Neuronal stem cell (in vitro differentiated cells): Measurements from ENCODE around the gene TRIB2.

Experiments
- DNase-seq: peaks from one replicate; pipeline ENCODE4 v3.0.0-alpha.2; 2013; ENCODE audit warnings: low spot score
- H2AFZ ChIP-seq: one replicate; pipeline ENCODE4 v1.6.1; 2013; ENCODE audit warnings: mild to moderate bottlenecking, low read length, inconsistent platforms
- H2AK5ac ChIP-seq: 2 replicates; pipeline ENCODE4 v1.6.1; 2013; ENCODE audit warnings: low read depth, mild to moderate bottlenecking, inconsistent platforms, low read length, moderate library complexity, mixed read lengths
- H2BK120ac ChIP-seq: 2 replicates; pipeline ENCODE4 v1.6.1; 2013; ENCODE audit warnings: low read depth, mild to moderate bottlenecking, inconsistent platforms, low read length, moderate library complexity, mixed read lengths
- H2BK12ac ChIP-seq: one replicate; pipeline ENCODE4 v1.6.1; 2013; ENCODE audit warnings: low read length, inconsistent platforms
- H2BK15ac ChIP-seq: 2 replicates; pipeline ENCODE4 v1.6.1; 2013; ENCODE audit warnings: mild to moderate bottlenecking, low read length, inconsistent platforms, mixed read lengths
- H2BK5ac ChIP-seq: one replicate; pipeline ENCODE4 v1.6.1; 2013; ENCODE audit warnings: inconsistent platforms, mild to moderate bottlenecking, low read length, moderate library complexity
- H3K14ac ChIP-seq: one replicate; pipeline ENCODE4 v1.6.1; 2013; ENCODE audit warnings: low read length, inconsistent platforms
- H3K18ac ChIP-seq: 2 replicates; pipeline ENCODE4 v1.6.1; 2013; ENCODE audit warnings: low read length, inconsistent platforms
- H3K23ac ChIP-seq: 2 replicates; pipeline ENCODE4 v1.6.1; 2013; ENCODE audit warnings: low read depth, mild to moderate bottlenecking, mixed read lengths, low read length, inconsistent platforms; ENCODE audit not compliant: poor library complexity
- H3K27ac ChIP-seq: replicated peaks from 3 replicates; pipeline ENCODE4 v1.5.1; 2013; ENCODE audit warnings: low read length, inconsistent platforms
- H3K27me3 ChIP-seq, 3 experiments: 2 replicates each; pipeline ENCODE4 v1.6.1; 2013; ENCODE audit warnings: low read length in 3 of 3, mild to moderate bottlenecking in 2 of 3, inconsistent platforms in 1 of 3, low read depth in 1 of 3, mixed read lengths in 1 of 3, moderate library complexity in 1 of 3; ENCODE audit not compliant: control insufficient read depth in 3 of 3, insufficient read depth in 3 of 3
- H3K36me3 ChIP-seq, 2 donors: replicated peaks in 1 of 2; 2 replicates each; pipeline ENCODE4 v1.6.1; 2013; ENCODE audit warnings: low read length in 2 of 2; ENCODE audit not compliant: control insufficient read depth in 2 of 2, insufficient read depth in 2 of 2
- H3K4ac ChIP-seq: 2 replicates; pipeline ENCODE4 v1.6.1; 2013; ENCODE audit warnings: inconsistent platforms, mild to moderate bottlenecking, low read length, moderate library complexity
- H3K4me1 ChIP-seq, 2 donors: 1 replicate in 1 of 2; 2 replicates in 1 of 2; pipeline ENCODE4 v1.6.1; 2013; ENCODE audit warnings: low read length in 2 of 2, low read depth in 1 of 2; ENCODE audit not compliant: control insufficient read depth in 2 of 2, insufficient read depth in 1 of 2
- H3K4me2 ChIP-seq: one replicate; pipeline ENCODE4 v1.6.1; 2013; ENCODE audit warnings: mild to moderate bottlenecking, low read length, inconsistent platforms; ENCODE audit not compliant: insufficient read depth, poor library complexity, severe bottlenecking
- H3K4me3 ChIP-seq, 2 donors: 2 replicates each; pipeline ENCODE4 v1.5.1; 2013; ENCODE audit warnings: low read length in 2 of 2, mild to moderate bottlenecking in 2 of 2, inconsistent platforms in 1 of 2, moderate library complexity in 1 of 2
- H3K79me1 ChIP-seq: one replicate; pipeline ENCODE4 v1.6.1; 2013; ENCODE audit warnings: low read depth, mild to moderate bottlenecking, inconsistent platforms, low read length, moderate library complexity
- H3K9ac ChIP-seq: one replicate; pipeline ENCODE4 v1.6.1; 2013; ENCODE audit warnings: mild to moderate bottlenecking, low read depth, low read length, inconsistent platforms; ENCODE audit not compliant: poor library complexity
- H3K9me3 ChIP-seq, 2 donors: replicated peaks in 1 of 2; 2 replicates each; pipeline versions ENCODE3 to v1.6.1; 2013; ENCODE audit warnings: low read length in 2 of 2, mild to moderate bottlenecking in 2 of 2, inconsistent platforms in 1 of 2, low read depth in 1 of 2, mixed read lengths in 1 of 2, moderate library complexity in 1 of 2; ENCODE audit not compliant: control insufficient read depth in 2 of 2, insufficient read depth in 1 of 2
- H4K8ac ChIP-seq: one replicate; pipeline ENCODE4 v1.6.1; 2013; ENCODE audit warnings: low read depth, mild to moderate bottlenecking, inconsistent platforms, low read length, moderate library complexity
- H4K91ac ChIP-seq: one replicate; pipeline ENCODE4 v1.6.1; 2013; ENCODE audit warnings: low read length, low read depth, mild to moderate bottlenecking, inconsistent platforms; ENCODE audit not compliant: poor library complexity
- WGBS, 2 donors: extraction: QIAGEN DNeasy Blood & Tissue Kit; methylation state at CpG; one replicate each; pipeline ENCODE4 v1.1.7; 2013; ENCODE audit warnings: missing lambda C conversion rate in 2 of 2, mixed read lengths in 1 of 2; ENCODE audit not compliant: insufficient read length in 2 of 2, insufficient replicate concordance in 1 of 2; ENCODE audit errors: extremely low coverage in 2 of 2; 5-methylcytosine and 5-hydroxymethylcytosine counted together

Gene TRIB2

GRCh38 chr2:12702168-12703121 is 14.3 kb upstream of the TRIB2 start:
- peaks cover 4 to 18% of the 10 kb centered on the region in 2 donors for H3K4me1 ChIP-seq
- no peak overlapping the region for H3K14ac ChIP-seq
- H3K4me2 ChIP-seq = no peak overlapping the region
- H4K91ac ChIP-seq = no peak overlapping the region
- H2AK5ac ChIP-seq = no peak overlapping the region
- no peak overlapping the region for H3K4me3 ChIP-seq
- H3K23ac ChIP-seq = no peak overlapping the region
- H4K8ac ChIP-seq = no peak overlapping the region
- H2BK120ac ChIP-seq = no peak overlapping the region
- peak overlapping the region; percentile 65 for H2AFZ ChIP-seq
- H3K9ac ChIP-seq = no peak overlapping the region
- no peak for DNase-seq
- no peak overlapping the region for H2BK15ac ChIP-seq
- H3K4ac ChIP-seq = no peak overlapping the region
- no peaks in the 10 kb centered on the region for H3K36me3 ChIP-seq
- H3K27ac ChIP-seq = no peak overlapping the region
- whole genome bisulfite sequencing, 2 donors = no CpG with 5 or more reads among the region's 7 CpGs
- H2BK5ac ChIP-seq = no peak overlapping the region
- no peaks in the 10 kb centered on the region for H3K79me1 ChIP-seq
- H3K27me3 ChIP-seq = no peaks in the 10 kb centered on the region
- H2BK12ac ChIP-seq = no peak overlapping the region
- H3K18ac ChIP-seq = no peak overlapping the region
- H3K9me3 ChIP-seq = peaks cover 0 to 13% of the 10 kb centered on the region in 2 donors

DNA sequence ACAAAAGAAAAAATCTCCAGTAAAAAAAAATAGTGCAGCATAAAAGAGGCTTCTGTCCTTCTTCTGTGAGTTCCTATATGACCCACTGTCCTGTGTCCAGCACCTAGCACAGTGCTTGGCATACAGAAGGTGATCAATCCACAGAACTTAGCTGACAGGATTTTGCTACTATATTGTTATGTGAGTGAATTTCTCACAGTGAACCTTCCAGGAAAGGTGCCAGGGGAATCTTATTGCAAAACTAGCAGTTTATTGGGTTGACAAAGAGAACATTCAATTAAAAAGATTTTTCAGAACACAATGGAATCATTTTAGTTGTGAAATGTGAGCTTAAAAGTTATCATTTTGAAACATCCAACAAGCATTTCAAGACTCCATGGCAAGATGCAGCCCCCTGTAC is 12.4 kb upstream of the TRIB2 start:
- Histone ChIP-seq H4K91ac (no peak overlapping the region), H2AFZ (no peak overlapping the region), H2BK120ac (no peak overlapping the region), H3K4me1 (peaks cover 4 to 18% of the 10 kb centered on the region in 2 donors), H3K27ac (no peak overlapping the region), H2AK5ac (no peak overlapping the region), H3K79me1 (no peaks in the 10 kb centered on the region), H2BK15ac (no peak overlapping the region), H3K4ac (no peak overlapping the region), H3K27me3 (no peaks in the 10 kb centered on the region), H3K4me2 (no peak overlapping the region), H3K4me3 (no peak overlapping the region), H4K8ac (no peak overlapping the region), H3K9me3 (peaks cover 0 to 13% of the 10 kb centered on the region in 2 donors), H3K18ac (no peak overlapping the region), H3K23ac (no peak overlapping the region), H2BK5ac (no peak overlapping the region), H3K14ac (no peak overlapping the region), H2BK12ac (no peak overlapping the region), H3K9ac (no peak overlapping the region), H3K36me3 (no peaks in the 10 kb centered on the region)
- no peak for DNase-seq

GRCh38 chr2:12705230-12705629 is 11.5 kb upstream of the TRIB2 start:
- no peak overlapping the region for H2BK12ac ChIP-seq
- no peak overlapping the region for H3K27ac ChIP-seq
- H3K4me2 ChIP-seq = no peak overlapping the region
- no peak overlapping the region for H3K14ac ChIP-seq
- no peak overlapping the region for H4K8ac ChIP-seq
- no peak overlapping the region for H4K91ac ChIP-seq
- H3K79me1 ChIP-seq = no peaks in the 10 kb centered on the region
- H3K27me3 ChIP-seq = no peaks in the 10 kb centered on the region
- no peak overlapping the region for H3K4me3 ChIP-seq
- H2AFZ ChIP-seq = no peak overlapping the region
- no CpG with 5 or more reads among the region's 1 CpG for WGBS, 2 donors
- H3K9me3 ChIP-seq = peaks cover 0 to 13% of the 10 kb centered on the region in 2 donors
- H3K4me1 ChIP-seq = peaks cover 4 to 18% of the 10 kb centered on the region in 2 donors
- no peaks in the 10 kb centered on the region for H3K36me3 ChIP-seq
- H2BK120ac ChIP-seq = no peak overlapping the region
- no peak for DNase-seq
- no peak overlapping the region for H3K18ac ChIP-seq
- no peak overlapping the region for H2BK15ac ChIP-seq
- H3K4ac ChIP-seq = no peak overlapping the region
- no peak overlapping the region for H2BK5ac ChIP-seq
- H3K23ac ChIP-seq = no peak overlapping the region
- no peak overlapping the region for H3K9ac ChIP-seq
- H2AK5ac ChIP-seq = no peak overlapping the region

DNA sequence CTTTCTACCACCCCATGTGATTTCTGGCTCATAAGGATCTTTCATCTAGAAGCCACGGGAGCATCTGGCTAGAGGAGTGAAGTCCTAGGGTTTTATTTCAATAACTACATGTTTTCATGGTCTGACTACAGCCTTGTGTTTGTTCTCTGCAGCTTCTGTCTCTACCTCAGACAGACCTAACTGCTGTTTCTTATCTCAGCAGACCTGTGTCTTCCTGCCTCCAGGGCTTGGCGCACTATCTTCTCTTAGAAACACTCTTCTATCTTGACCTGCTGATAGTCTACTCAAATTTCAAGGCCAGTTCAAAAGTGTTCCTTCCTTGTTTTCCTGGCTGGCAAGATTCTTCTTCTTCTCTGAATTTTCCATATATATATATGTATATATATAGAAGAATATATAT is 11.0 kb upstream of the TRIB2 start:
- H3K23ac ChIP-seq = no peak overlapping the region
- H2BK120ac ChIP-seq = no peak overlapping the region
- H2AK5ac ChIP-seq = no peak overlapping the region
- H2BK12ac ChIP-seq = no peak overlapping the region
- no peak for DNase-seq
- H3K27ac ChIP-seq = no peak overlapping the region
- H3K14ac ChIP-seq = no peak overlapping the region
- H3K4me2 ChIP-seq = no peak overlapping the region
- H3K27me3 ChIP-seq = no peaks in the 10 kb centered on the region
- peaks cover 0 to 13% of the 10 kb centered on the region in 2 donors for H3K9me3 ChIP-seq
- no peak overlapping the region for H2BK15ac ChIP-seq
- no peak overlapping the region for H2AFZ ChIP-seq
- no peak overlapping the region for H3K18ac ChIP-seq
- no peak overlapping the region for H3K9ac ChIP-seq
- H3K4me1 ChIP-seq = peaks cover 4 to 18% of the 10 kb centered on the region in 2 donors
- no peak overlapping the region for H3K4ac ChIP-seq
- no peak overlapping the region for H4K91ac ChIP-seq
- no peaks in the 10 kb centered on the region for H3K36me3 ChIP-seq
- no peak overlapping the region for H4K8ac ChIP-seq
- H2BK5ac ChIP-seq = no peak overlapping the region
- no CpG with 5 or more reads among the region's 2 CpGs for WGBS, 2 donors
- H3K79me1 ChIP-seq = no peaks in the 10 kb centered on the region
- no peak overlapping the region for H3K4me3 ChIP-seq
